H7 (cell line): ENCODE results near the gene UQCC2. TPM values are rescaled to one million over a fixed set of nuclear protein-coding genes. Genes with fewer than 3 reads are reported as not detected.
A peak's percentile ranks its signal among the peaks of the same experiment; 100 is the strongest.

Experiments used
- DNase-seq: peaks from one replicate; pipeline ENCODE4 v3.0.0; 2012
- H3K27me3 ChIP-seq: 2 replicates; pipeline ENCODE4 v1.6.0; 2011; ENCODE audit warnings: mild to moderate bottlenecking, low read length; ENCODE audit not compliant: control insufficient read depth, insufficient read depth
- H3K36me3 ChIP-seq: replicated peaks from 2 replicates; pipeline ENCODE4 v1.5.1; 2011; ENCODE audit warnings: low read length; ENCODE audit not compliant: control insufficient read depth, insufficient read depth
- H3K4me3 ChIP-seq: 2 replicates; pipeline ENCODE4 v1.5.1; 2011; ENCODE audit warnings: low read depth, mild to moderate bottlenecking, control low read depth, low read length, moderate library complexity; ENCODE audit not compliant: insufficient read depth
- total RNA-seq: library from RNA; depleted of rRNA; stranded (reverse); fragments of >200 nt; shearing (Covaris generic); gene quantifications from 2 replicates; pipeline ENCODE4 v1.2.3, GENCODE V29; 2014

Gene UQCC2
- total RNA-seq, 1 experiment from 2014 or later: 67.1 TPM

DNA sequence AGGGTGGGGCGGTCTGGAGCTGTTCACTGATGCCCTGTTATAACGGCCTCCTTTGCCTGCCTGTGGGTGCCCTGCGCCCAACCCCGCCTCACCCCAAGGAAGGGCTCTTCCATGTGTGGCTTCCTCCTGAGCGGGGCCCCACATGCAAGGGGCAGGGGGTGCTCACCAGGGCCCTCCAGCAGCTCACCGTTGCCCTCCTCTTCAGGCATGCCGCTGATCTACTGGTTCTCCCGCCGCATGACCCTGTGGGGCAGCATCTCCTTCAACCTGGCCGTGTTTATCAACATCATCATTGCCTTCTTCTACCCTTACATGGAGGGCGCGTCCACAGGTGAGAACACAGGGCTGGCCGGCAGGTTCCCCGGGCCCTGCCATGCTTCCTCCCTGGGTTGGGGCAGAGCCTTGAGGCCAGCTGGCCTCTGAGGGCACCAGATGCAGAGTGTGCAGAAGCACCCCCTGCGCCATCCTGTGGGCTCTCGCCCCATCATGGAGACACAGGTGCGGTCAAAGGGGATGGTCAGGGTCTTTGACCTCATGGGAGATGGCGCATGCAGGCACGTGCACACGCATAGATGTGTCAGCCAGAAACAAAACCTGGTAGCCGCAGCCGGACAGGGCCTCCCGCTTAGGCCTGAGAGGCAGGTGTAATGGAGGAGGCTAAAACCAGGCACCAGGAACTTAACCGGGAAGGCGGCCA is 22.9 kb downstream of the UQCC2 start:
- no peak for DNase-seq

DNA sequence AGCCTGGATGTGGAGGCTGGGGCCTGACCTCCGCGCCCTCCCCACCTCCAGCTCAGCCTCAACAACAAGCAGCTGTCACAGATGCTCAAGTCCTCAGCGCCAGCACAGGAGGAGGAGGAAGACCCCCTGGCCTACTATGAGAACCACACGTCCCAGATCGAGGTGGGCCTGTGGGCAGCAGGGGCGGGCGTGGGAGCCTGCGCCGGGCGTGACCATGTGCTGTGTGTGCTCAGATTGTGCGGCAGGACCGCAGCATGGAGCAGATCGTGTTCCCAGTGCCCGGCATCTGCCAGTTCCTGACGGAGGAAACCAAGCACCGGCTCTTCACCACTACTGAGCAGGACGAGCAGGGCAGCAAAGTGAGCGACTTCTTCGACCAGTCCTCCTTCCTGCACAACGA is 23.5 kb downstream of the UQCC2 start:
- no peaks in the 10 kb centered on the region for H3K27me3 ChIP-seq
- DNase-seq: peak; percentile 60
- no peak overlapping the region for H3K4me3 ChIP-seq
- peaks cover 21% of the 10 kb centered on the region for H3K36me3 ChIP-seq

More for the DNA sequence above, 22.9 kb downstream of the UQCC2 start:
- H3K4me3 ChIP-seq: no peak overlapping the region
- no peaks in the 10 kb centered on the region for H3K27me3 ChIP-seq
- H3K36me3 ChIP-seq: peaks cover 20% of the 10 kb centered on the region

DNA sequence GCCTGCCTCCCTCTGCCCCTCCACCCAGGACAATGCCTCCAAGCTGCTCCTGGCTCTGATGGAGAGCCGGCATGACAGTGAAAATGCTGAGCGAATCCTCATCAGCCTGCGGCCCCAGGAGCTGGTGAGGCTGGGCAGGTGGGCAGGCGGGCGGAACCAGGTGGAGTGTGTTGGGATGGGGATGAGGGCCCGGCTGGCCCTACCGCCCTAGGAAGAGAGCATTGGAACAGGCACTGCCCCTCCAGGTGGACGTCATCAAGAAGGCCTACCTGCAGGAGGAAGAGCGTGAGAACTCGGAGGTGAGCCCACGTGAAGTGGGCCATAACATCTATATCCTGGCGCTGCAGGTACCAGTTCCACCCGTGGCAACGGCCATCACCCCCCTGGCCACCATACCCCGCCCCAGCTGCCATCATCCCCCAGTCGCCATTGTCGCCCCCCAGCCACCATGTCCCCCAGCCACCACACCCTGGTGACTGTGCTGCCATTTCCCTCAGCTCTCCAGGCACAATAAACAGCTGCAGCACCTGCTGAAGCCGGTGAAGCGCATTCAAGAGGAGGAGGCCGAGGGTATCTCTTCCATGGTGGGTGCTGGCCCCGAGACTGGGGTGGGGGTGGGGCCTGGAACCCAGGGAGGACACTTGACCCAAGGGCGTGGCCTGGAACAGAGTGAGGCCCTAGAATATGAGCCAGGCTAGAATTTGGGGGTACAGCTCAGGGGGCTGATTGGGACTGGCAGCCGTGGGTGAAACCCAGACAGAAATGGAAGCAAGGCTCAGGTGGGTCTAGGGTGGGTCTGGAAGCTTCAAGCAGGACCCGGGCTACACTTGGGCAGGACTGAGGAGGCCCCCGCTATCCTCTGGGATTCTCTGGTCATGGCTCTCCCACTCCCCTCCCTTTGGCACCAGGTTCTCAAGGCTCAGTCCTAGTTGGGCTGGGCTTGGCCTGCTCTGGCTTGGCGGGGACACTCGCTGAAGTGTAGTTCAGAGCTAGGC is 24.2 kb downstream of the UQCC2 start:
- peak; percentile 51 for DNase-seq
- no peaks in the 10 kb centered on the region for H3K27me3 ChIP-seq
- H3K4me3 ChIP-seq: no peak overlapping the region
- peaks cover 19% of the 10 kb centered on the region for H3K36me3 ChIP-seq

DNA sequence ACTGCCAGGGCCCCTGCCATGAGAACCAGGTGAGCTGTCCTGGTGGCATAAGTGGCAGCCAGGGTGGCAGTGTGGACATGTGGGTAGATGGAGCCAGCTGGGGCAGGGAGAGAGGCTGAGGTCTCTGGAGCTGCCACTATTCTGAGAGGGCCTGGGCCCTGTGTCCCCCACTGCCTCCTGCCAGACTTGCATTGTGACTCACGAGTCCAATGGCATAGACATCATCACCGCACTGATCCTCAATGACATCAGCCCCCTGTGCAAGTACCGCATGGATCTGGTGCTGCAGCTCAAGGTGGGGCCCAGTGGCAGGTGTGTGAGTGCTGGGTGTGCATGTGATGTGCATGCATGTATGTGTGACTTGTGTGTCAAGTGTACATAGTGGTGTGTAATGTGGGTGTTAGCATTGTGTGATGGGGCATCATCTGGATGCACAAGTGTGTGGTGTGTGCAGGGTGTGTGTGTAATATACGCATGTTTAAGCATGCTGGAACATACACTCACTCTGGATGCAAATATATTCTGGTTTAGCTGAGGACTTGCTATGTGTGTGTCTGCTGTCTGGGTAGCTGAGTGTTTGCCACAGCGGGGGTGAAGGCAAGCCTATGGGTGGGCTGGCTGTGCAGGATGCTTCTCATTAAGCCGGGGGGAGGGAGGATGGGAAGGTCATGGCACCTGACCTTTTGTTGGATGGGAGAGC is 25.1 kb downstream of the UQCC2 start:
- DNase-seq: peak; percentile 43
- Histone ChIP-seq H3K27me3 (no peaks in the 10 kb centered on the region), H3K36me3 (peaks cover 18% of the 10 kb centered on the region), H3K4me3 (no peak overlapping the region)

DNA sequence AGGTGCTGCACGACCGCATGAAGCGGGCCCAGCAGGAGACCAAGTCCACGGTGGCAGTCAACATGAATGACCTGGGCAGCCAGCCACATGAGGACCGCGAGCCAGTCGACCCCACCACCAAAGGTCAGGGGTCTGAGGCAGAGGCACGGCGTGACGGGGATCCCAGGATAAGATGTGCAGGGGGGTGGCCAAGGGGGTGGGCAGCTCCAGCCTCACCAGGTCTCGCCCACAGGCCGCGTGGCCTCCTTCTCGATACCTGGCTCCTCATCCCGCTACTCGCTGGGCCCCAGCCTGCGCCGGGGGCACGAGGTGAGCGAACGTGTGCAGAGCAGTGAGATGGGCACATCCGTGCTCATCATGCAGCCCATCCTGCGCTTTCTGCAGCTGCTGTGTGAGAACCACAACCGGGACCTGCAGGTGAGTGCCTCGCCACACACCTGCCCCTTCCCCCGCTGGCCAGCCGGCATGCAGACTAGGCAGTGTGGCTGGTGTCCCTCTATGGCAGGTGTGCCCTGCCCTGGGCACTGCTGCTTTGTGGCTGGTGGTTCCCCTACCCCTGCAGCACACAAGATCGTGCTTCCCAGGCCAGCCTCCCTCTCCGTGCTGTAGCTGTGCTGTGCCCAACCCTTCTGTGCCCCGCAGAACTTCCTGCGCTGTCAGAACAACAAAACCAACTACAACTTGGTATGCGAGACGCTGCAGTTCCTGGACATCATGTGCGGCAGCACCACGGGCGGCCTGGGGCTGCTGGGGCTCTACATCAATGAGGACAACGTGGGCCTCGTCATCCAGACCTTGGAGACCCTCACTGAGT is 25.9 kb downstream of the UQCC2 start:
- Histone ChIP-seq H3K27me3 (no peaks in the 10 kb centered on the region), H3K36me3 (peaks cover 19% of the 10 kb centered on the region), H3K4me3 (no peak overlapping the region)
- no peak for DNase-seq

DNA sequence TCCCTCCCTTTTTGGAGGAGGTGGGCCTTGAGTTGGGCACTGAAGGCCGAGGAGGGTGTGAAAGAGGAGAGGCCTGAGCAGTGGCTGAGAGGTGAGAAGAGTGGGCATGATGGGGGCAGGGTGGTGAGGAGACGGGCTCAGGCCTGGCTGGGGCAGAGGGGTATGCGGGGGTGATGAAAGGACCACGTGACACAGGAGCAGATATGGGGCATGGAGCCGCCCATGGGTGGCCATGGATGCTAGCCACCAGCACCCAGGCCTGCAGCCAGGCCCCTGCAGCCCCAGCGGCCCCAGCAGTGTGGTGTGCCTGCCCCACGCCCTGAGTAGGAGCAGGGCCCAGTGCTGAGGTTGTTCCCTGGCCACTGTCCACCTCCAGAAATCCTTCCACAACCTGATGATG is 26.5 kb downstream of the UQCC2 start:
- Histone ChIP-seq H3K36me3 (peaks cover 19% of the 10 kb centered on the region), H3K27me3 (no peaks in the 10 kb centered on the region)
- peak; percentile 61 for DNase-seq

DNA sequence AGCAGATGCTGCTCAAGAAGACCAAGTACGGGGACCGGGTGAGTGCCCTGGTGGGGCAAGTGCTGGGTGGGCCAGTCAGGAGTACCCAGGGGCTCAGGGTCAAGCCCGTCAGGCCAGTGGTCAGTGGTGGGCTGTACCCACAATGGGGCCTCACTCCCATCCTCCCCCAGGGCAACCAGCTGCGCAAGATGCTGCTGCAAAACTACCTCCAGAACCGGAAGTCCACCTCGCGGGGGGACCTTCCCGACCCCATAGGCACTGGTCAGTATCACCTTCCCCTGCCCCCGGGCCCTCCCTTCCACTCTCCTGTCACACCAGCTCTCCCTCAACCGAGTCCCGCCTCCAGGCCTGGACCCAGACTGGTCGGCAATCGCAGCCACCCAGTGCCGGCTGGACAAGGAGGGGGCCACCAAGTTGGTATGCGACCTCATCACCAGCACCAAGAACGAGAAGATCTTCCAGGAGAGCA is 27.0 kb downstream of the UQCC2 start:
- Histone ChIP-seq H3K36me3 (peaks cover 19% of the 10 kb centered on the region), H3K4me3 (no peak overlapping the region), H3K27me3 (no peaks in the 10 kb centered on the region)
- peak; percentile 57 for DNase-seq

More for the DNA sequence above, 26.5 kb downstream of the UQCC2 start:
- H3K4me3 ChIP-seq: no peak overlapping the region

DNA sequence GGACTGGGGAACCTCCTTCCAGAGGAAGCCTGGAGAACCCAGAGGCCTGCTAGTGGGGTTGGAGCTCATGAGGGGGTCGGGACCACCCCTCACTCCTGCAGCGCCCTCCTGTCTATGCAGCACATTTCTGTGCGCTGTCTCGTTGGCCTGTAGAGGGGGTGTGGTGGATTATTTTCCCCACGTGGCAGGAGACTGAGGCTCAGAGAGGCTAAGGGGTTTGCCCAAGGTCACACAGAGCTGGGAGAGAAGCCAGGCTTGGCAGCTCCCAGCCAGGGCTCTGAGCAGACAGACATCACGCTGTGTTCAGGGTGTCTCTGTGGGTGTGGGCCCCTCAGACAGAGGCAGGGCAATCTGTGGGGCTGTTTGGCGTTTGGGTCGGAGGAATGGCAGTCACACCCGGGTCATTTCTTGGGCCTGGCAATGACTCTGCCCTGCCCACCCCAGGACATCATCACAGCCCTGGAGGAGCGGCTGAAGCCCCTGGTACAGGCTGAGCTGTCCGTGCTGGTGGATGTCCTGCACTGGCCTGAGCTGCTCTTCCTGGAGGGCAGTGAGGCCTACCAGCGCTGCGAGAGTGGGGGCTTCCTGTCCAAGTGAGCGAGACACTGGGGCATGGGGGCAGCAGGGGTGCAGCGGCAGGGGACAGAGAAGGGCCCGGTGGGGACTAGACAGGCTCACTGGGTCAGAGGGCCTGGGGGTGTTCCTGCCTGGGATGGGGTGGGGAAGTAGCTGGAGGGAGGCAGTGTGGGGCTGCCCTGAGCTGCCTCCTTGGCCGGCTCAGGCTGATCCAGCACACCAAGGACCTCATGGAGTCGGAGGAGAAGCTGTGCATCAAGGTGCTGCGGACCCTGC is 27.7 kb downstream of the UQCC2 start:
- peak; percentile 54 for DNase-seq
- H3K27me3 ChIP-seq: no peaks in the 10 kb centered on the region
- H3K36me3 ChIP-seq: peaks cover 21% of the 10 kb centered on the region
- no peak overlapping the region for H3K4me3 ChIP-seq

DNA sequence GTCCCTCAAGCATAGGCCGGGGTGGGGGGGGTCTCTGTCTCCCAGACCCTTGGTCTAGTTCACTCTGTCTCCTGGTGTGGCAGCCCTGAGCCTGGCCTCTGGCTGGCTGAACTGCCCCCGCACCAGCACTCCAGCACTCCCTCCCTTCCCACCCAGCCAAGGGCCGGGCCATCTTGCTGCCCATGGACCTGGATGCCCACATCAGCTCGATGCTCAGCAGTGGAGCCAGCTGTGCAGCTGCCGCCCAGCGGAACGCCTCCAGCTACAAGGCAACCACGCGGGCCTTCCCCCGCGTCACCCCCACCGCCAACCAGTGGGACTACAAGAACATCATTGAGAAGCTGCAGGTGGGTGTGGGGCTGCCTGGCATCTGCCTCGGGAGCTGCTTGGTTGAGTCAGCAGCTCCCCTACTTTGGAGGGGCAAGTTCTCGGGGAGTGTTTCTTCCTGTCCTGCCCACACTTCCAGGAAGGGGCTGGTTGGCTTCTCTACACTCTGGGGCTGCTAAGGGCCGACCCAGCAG is 28.4 kb downstream of the UQCC2 start:
- Histone ChIP-seq H3K36me3 (peaks cover 20% of the 10 kb centered on the region), H3K27me3 (no peaks in the 10 kb centered on the region), H3K4me3 (no peak overlapping the region)
- DNase-seq: peak; percentile 55

DNA sequence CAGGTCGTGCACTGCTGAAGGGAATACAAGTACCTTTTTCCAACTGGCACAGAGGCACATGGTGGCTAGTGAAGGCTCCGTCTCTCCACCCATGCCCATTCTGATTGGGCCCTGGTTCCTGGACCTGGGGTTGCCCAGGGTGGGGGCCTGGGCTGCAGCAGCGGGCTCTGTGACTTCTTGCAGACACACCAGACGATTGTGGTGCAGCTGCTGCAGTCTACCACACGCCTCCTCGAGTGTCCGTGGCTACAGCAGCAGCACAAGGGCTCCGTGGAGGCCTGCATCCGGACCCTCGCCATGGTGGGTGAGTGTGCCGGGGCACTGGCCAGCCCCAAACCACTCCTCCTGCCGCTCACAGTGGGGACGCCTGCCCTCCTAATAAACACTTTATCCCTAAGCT is 29.2 kb downstream of the UQCC2 start:
- H3K27me3 ChIP-seq: no peaks in the 10 kb centered on the region
- no peak overlapping the region for H3K4me3 ChIP-seq
- peaks cover 24% of the 10 kb centered on the region for H3K36me3 ChIP-seq
- DNase-seq: peak; percentile 47

DNA sequence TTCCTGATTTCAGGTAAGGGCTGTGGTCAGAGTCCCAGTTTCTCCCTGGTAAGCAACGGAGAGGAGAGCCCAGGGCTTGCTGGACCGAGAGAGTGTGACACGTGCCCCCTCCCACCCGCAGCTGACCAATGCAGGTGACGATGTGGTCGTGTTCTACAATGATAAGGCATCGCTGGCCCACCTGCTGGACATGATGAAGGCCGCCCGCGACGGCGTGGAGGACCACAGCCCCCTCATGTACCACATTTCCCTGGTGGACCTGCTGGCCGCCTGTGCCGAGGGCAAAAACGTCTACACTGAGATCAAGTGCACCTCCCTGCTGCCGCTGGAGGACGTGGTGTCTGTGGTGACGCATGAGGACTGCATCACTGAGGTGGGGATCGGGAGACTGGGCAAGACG is 31.7 kb downstream of the UQCC2 start:
- Histone ChIP-seq H3K36me3 (peaks cover 21% of the 10 kb centered on the region), H3K27me3 (no peaks in the 10 kb centered on the region), H3K4me3 (no peak overlapping the region)
- DNase-seq: no peak

DNA sequence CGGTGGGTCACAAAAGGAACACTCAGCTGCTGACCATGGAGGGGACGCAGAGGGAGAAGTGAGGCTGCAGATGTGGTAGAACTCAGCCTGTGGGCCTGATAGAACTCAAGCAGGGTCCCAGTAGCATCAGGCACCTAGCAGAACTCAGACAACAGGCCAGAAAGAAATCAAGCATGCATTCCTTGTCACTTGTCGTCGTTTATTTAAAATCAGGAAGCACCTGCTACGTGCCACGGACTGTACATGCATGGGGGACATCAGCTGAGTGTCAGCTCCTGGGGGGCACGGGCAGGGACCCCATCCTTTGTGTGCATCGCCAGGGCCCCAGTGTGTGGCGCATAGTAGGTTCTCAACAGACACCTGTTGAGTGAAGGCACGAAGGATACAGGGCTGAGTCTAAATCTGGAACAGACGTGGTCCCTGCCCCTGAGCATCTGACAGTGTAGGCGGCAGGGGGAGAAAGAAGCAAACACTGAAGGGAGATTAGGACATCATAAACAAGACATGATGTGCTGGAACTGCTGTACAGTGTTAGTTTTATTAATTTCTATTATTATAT is 32.5 kb downstream of the UQCC2 start:
- Histone ChIP-seq H3K4me3 (no peak overlapping the region), H3K27me3 (no peaks in the 10 kb centered on the region), H3K36me3 (peaks cover 18% of the 10 kb centered on the region)
- no peak for DNase-seq
